IPS DF 19.7 (cell line): ENCODE measurements around the gene PRC1.

ENCODE experiments used
- DNase-seq: peaks from one replicate; pipeline ENCODE4 v3.0.0-alpha.2; 2013; ENCODE audit warnings: low read depth, low spot score

Gene PRC1

GRCh38 chr15:90990446-90990845 is 3.9 kb downstream of the PRC1 start:
- DNase-seq, result no peak

DNA sequence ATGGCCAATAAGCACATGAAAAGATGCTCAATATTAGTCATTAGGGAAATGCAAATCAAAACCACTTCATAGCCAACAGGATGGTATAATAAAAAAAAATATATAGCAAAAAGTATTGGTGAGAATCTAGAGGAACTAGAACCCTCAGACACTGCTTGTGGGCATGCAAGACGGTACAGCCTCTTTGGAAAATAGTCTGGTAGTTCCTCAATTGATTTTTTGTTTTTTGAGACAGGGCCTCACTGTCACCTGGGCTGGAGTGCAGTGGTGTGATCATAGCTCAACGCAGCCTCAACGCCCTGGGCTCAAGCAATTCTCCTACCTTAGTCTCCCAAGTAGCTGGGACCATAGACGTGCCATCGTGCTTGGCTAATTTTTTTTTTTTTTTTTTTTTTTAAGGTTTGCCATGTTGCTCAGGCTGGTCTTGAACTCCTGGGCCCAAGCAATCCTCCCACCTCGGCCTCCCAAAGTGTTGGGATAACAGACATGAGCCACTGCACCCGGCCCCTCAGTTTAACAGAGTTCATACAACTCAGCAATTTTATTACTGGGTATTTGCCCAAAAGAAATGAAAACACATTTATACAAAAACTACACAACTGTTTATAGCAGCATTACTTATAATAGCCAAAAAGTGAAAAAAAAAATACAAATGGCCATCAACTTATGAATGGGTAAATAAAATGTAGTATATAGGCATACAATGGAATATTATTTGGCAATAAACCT is 5.1 kb downstream of the PRC1 start:
- DNase-seq, result no peak

GRCh38 chr15:90988296-90988695 is 6.0 kb downstream of the PRC1 start:
- DNase-seq, result no peak

DNA sequence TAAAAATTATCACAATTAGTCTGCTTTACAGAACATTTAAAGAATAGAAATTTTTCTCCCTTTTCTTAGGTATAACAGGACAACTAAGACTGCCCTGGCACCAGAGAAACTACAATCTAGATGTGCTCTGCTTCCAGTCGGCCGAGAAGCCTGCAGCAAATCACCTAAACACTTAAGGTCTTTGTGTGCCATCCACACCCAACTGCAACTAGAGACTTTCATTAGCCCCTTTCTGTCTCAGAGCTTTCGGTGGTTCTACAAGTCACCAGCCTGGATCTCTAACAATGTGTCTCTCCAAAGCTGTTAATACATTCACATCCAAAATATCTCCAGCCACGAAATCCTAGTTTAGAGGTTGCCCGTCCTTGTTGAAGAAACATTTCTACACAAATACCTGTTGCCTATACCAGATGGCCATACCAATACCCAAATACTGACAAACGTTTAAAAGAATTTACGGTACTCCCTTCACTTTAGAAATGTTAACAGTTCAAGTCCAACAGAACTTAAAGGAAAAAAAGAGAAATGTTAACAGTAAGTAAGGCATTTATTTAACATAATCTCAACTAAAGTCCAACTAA is 6.7 kb downstream of the PRC1 start:
- no peak for DNase-seq

DNA sequence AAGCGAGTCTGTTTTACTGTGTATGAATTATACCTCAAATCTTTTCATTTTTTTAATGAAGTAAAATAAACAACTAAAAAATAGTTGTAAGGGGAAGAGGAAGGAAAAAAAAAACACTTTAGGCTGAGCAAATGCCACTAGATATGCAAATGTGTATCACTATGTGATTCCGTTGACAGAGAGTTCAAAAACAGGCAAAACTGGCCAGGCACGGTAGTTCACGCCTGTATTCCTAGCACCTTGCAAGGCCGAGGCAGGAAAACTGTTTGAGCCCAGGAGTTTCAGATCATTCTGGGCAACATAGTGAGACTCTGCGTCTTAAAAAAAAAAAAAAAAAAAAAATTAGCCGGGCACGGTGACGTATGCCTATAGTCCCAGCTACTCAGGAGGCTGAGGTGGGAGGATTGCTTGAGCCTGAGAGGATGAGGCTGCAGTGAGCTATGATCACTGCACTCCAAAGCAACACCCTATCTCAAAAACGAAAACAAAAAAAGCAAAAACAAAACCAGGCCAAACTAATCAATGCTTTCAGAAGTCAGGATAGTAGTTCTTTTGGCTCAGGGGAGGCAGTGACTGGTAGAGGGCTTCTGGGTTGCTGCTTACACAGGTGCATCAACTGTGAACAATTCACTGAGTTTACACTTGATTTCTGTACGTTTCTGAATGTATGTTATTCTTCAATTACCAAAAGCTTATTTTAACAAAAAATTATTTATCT is 7.4 kb downstream of the PRC1 start:
- DNase-seq, result no peak

- no peak for DNase-seq
These were observed 12.2 kb downstream of the PRC1 start for GRCh38 chr15:90982135-90982534.

- no peak for DNase-seq
These were observed 12.7 kb downstream of the PRC1 start for GRCh38 chr15:90981681-90982080.

DNA sequence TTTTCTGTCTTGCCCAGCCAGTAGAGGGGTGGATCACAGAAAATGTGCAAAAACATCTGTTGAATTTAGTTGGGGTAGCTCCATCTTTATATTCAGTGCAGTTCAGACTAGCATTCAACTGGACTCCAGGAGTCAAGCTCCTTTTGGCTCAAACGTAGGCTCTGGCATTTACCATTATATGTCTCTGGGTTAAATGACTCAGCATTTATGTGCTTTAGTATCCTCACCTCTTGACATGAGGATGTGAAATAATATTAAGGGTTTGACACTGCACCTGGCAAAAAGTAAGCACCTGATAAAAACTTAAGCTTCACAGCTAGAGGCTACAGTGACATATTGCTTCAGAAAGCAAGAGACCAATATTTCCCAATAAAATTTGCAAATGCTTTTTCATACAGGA is 14.8 kb downstream of the PRC1 start:
- DNase-seq, result no peak

GRCh38 chr15:90974216-90974615 is 20.1 kb downstream of the PRC1 start:
- no peak for DNase-seq

DNA sequence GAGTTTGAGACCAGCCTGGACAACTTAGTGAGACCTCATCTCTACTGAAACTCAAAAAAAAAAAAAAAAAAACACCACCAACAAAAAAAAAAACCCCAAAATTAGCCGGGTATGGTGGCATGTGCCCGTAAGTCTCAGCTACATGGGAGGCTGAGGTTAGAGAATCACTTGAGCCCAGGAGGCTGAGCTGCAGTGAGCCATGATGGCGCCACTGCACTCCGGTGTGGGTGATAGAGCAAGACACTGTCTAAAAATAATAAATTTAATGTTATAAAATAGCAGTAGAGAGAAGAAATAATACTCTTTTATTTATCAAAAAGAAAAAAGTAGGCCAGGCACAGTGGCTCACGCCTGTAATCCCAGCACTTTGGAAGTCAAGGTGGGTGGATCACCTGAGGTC is 22.2 kb downstream of the PRC1 start:
- DNase-seq, result no peak

DNA sequence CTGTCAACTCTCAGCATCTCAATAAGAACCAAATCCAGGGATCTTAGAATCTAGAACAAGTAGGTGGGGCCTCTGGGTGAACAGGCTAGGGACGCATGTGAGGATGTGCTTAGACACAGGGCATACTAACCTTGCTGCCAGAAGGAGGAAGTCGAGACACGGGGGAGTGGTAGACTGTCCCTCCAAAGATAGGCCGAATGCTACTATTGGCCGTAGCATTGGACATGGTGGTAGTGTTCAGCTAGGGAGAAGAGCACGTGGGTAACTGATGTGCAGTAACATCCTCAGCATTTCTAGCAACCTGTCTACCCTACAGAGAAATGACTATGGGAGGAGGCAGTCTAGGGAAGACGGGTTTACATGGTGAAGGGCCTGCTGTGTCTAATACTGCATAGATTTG is 24.1 kb downstream of the PRC1 start:
- DNase-seq, result no peak

DNA sequence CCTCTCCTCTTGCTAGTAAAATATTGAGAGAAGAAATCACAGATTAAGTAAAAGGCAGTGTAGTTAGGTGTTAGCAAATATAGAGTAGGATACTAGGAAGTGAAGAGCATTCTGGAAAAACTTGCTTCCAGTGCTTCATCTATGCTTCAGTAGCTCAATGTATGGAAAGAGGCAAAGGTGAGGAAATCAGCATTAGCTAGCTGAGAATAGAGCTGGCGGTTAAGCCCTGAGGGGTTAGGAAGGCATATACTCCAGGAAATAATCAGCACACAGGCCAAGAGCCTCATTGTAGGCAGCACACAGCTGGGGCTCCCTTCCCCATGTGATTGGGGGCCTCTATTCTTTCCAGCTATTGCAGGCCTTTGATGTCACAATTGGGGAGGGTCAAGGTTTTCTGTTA is 25.9 kb downstream of the PRC1 start:
- no peak for DNase-seq

DNA sequence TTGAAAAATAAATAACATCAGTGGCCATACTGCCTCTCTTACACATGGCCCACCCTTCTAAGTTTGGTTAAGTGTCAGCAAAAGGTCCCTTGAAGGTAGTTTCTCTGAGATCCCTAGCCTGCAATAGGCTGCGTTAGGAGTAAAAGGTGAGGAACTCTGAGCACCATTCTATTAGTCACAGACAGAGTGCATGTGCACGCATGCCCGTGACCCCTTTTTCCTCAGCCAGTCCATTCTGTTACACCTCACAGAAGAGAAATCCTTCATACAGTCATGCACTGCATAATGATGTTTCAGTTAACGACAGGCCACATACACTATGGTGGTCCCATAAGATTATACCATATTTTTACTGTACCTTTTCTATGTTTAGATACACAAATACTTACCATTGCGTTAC is 27.1 kb downstream of the PRC1 start:
- no peak for DNase-seq

DNA sequence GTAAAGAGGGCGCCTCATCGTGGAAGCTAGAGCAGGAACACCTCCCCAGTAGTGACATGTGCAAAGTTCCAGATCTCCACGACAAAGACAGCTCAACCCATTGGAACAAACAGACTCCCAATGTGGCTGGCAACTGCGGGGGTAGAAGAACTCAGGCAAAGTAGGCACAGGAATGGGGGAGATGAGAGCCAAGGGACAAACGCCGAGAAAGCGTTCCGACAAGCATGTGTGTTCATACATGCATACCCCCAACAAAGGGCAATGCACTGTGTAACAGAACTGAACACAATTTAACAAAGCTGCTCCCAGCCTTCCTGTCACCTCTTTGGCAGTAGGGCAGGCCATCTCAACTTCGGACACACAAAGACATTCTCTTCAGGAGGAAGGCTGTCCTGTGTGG is 28.1 kb downstream of the PRC1 start:
- DNase-seq, result no peak

DNA sequence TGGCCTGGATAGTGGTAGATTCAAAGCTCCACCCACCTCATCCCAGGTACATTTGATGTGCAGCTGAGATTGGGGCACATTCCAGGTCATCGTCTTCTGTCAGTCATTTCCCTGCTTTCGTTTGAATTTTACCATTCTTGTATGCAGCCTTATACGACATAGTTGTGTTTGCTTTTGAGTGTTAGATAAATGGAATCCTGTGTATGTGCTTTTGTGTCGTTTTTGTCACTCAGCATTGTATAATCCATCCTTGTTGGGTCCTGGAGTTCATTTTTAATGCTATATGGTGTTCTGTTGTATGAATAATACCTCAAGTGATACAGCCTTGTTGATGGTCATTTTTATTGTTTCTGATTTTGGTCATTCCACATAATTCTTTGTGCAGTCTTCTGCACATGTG is 32.3 kb downstream of the PRC1 start:
- no peak for DNase-seq

DNA sequence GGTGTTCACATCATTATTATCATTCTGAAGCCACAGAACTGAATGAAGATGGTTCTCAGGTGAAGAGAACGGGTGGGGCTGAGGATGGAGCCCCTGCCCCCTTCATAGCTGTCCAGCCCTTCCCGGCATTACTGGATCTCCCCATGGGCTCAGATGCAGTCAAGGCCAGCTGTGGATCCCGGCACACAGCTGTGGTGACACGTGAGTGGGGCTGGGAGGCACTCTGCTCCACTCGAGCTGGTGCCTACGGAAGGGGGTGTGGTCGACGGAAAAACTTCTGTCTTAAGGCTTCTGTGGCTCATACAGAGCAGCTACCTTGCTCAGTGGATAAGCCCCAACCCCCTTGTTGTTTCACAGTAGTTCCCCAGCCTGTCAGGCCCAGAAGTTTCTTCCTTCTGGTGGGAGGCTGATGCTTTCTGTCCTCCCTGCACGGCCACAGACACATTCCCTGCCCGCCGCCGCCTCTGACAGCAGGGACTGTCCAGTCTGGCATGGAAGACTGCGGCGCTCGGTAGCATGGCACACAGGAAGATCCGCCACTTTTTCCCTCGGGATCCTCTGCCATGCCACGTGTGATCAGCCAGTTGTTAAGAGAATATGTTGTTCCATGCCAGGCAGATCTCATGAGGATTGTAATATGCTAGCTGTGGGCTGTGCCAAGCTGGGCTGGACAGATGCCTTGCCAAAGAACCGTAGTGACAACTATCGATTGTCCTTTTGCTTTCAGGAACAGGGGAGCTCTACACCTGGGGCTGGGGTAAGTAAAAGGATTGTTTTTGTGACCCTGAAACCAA is 33.8 kb downstream of the PRC1 start:
- no peak for DNase-seq

- DNase-seq, result no peak
These were observed 34.4 kb downstream of the PRC1 start for GRCh38 chr15:90959894-90960293.

DNA sequence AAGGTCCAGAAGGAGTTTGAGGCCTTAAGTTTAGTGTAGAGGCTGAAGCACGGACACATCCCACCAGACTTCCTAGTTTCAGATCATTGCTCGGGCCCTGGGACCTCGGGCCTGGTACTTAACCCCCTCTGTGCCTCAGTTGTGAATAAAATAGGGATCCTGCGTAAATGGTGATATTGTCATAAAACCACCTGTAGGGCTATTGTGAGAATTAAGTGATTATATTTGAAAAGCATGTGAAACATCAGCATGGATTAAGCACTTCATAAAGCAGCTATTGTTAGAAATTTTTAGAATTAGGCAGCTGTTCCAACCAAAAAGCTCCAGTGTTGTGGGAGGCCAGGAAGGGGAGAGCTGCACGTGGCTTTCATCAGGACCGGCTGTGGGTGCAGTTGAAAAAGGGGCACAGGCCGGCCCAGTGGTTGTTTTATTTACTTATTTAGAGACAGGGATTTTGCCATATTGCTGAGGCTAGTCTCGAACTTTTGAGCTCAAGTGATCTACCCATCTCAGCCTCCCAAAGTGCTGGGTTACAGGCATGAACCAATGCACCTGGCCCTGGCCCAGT is 35.2 kb downstream of the PRC1 start:
- no peak for DNase-seq

GRCh38 chr15:90957791-90958190 is 36.5 kb downstream of the PRC1 start:
- no peak for DNase-seq

DNA sequence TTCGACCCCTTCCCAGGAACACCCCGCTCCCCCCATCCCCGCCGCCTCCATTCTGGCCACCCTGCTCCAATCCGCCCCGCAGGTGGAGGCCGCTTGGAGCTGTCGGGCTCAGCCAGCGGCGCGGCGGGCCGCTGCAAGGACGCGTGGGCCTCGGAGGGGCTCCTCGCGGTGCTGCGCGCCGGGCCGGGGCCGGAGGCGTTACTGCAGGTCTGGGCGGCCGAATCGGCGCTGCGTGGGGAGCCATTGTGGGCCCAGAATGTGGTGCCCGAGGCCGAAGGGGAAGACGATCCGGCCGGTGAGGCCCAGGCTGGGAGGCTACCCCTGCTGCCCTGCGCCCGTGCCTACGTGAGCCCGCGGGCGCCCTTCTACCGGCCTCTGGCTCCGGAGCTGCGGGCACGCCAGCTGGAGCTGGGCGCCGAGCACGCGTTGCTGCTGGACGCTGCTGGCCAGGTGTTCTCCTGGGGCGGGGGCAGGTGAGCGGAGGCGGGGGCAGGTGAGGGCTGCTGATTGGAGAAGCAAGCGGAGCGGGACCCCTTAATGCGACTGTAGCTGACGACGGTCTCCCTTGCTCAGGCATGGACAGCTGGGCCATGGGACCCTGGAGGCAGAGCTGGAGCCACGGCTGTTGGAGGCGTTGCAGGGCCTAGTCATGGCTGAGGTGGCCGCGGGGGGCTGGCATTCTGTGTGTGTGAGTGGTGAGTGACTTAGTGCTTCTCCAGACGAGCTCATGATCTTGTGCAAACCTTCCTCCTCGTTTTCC is 37.1 kb downstream of the PRC1 start:
- no peak for DNase-seq
